ENCODE results near the gene NNT. TPM values are rescaled to one million over a fixed set of nuclear protein-coding genes. Genes with fewer than 3 reads are reported as not detected.

Gene NNT
- total and polyA plus RNA-seq, 2 of the 8 experiments (the other 6 are each of a cell fraction or from before 2014, with no cell fraction given): 11.0 to 22.2 TPM

DNA sequence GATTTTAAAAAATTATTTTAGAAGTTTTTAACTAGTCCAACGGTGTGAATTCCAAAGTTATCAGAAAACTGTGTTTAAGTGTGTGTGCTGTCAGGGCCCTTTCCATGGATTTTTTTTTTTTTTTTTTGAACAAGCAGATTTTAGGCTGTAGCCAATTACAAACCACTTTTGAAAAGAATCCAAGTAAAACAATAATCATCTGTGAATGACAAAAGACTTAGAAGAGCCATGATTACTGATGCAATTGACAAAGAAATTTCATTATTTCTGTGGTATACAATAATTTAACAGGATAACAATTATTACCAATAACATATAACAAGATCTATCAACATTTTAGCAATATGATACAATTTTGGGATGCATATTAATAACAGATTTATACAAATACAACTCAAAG, 29.9 kb upstream of the NNT start:
- no peak overlapping the region for H3K56ac ChIP-seq (replicated peaks; ENCODE audit: insufficient read length, low read depth, low read length)
- H3K9me3 ChIP-seq (ENCODE audit: insufficient read depth in 2 of 2, low read depth in 1 of 2, low read length in 1 of 2): no peaks in the 10 kb centered on the region
- no peaks in the 10 kb centered on the region for H3K27me3 ChIP-seq (replicated peaks in 1 of 4; ENCODE audit: control insufficient read depth in 3 of 4, extremely low read depth in 1 of 4, insufficient read depth in 3 of 4, low read length in 3 of 4)
- no peak overlapping the region for H3K4me3 ChIP-seq (ENCODE audit: extremely low read depth in 1 of 4, insufficient read depth in 2 of 4, low read depth in 3 of 4, low read length in 4 of 4)
- H3K4me1 ChIP-seq (replicated peaks in 1 of 4; ENCODE audit: control insufficient read depth in 3 of 4, insufficient read depth in 4 of 4, low read length in 3 of 4): no peaks in the 10 kb centered on the region
- no peak overlapping the region for H3K4me2 ChIP-seq (ENCODE audit: insufficient read depth in 1 of 2, low read depth in 2 of 2, low read length in 2 of 2)
- H2AK5ac ChIP-seq (ENCODE audit: low read depth, low read length): no peak overlapping the region
- no peaks in the 10 kb centered on the region for H3K79me2 ChIP-seq (ENCODE audit: control insufficient read depth in 1 of 2, insufficient read depth in 2 of 2, low read length in 2 of 2)
- no peak overlapping the region for H3K4ac ChIP-seq (replicated peaks; ENCODE audit: insufficient read length, low read depth, low read length)
- no peak overlapping the region for H3K9ac ChIP-seq (replicated peaks in 1 of 4; ENCODE audit: extremely low read depth in 1 of 4, low read depth in 3 of 4, low read length in 3 of 4)
- no peak overlapping the region for H2BK12ac ChIP-seq (ENCODE audit: low read depth, low read length)
- ChIA-PET POLR2A (ENCODE audit: partially characterized antibody) (no interaction called here), CTCF (ENCODE audit: partially characterized antibody) (no interaction called here)
- WGBS, 2 experiments (ENCODE audit: extremely low coverage in 1 of 2, insufficient coverage in 1 of 2, insufficient read length in 1 of 2, insufficient replicate concordance in 2 of 2, low coverage in 1 of 2, low lambda C conversion rate in 2 of 2, missing lambda C conversion rate in 1 of 2): 95% methylated on average over 1 of the region's 1 CpG; no CpG with 5 or more reads in 1 of the 2 experiments
- no peak overlapping the region for H2BK20ac ChIP-seq (ENCODE audit: low read length)
- H3K79me1 ChIP-seq (ENCODE audit: low read depth, low read length): no peaks in the 10 kb centered on the region
- no peak overlapping the region for H4K5ac ChIP-seq (ENCODE audit: insufficient read length, low read depth, low read length)
- H3K18ac ChIP-seq (ENCODE audit: extremely low read depth, low read length): no peak overlapping the region
- H4K91ac ChIP-seq (replicated peaks; ENCODE audit: insufficient read length, low read length): no peak overlapping the region
- no peak overlapping the region for H3K27ac ChIP-seq (ENCODE audit: low read depth, low read length)
- no peak overlapping the region for H2BK15ac ChIP-seq (ENCODE audit: low read length)
- peaks cover 0 to 2% (median 0%) of the 10 kb centered on the region in 4 experiments; a peak in 1 of 8 replicates for H3K36me3 ChIP-seq (ENCODE audit: control insufficient read depth in 2 of 4, insufficient read depth in 4 of 4, low read length in 3 of 4)
- H2AFZ ChIP-seq (ENCODE audit: low read length): no peak overlapping the region
- H3K14ac ChIP-seq (ENCODE audit: insufficient read length): no peak overlapping the region
- no peak for DNase-seq (ENCODE audit: low read depth in 1 of 2, low spot score in 2 of 2)
- no peaks in the 10 kb centered on the region for H4K20me1 ChIP-seq (replicated peaks in 1 of 2; ENCODE audit: control insufficient read depth in 1 of 2, insufficient read depth in 2 of 2, low read length in 2 of 2)
- no peak overlapping the region for H2BK5ac ChIP-seq (ENCODE audit: low read depth, low read length)
- FAIRE-seq: no peak
- H3K23me2 ChIP-seq (ENCODE audit: low read depth, low read length): no peaks in the 10 kb centered on the region
- H2BK120ac ChIP-seq (replicated peaks; ENCODE audit: low read depth, low read length): no peak overlapping the region
- H3K23ac ChIP-seq (ENCODE audit: insufficient read length): no peak overlapping the region
- no peak overlapping the region for H4K8ac ChIP-seq (ENCODE audit: extremely low read depth, insufficient read depth, low read length)
- no peak for TF ChIP-seq SP2 (IDR thresholded peaks at IDR 0.05; ENCODE audit: low read length)
- no peak for TF ChIP-seq BACH1 (IDR thresholded peaks at IDR 0.05; ENCODE audit: low read length)
- no peak for TF ChIP-seq GTF2F1 (IDR thresholded peaks at IDR 0.05; ENCODE audit: borderline replicate concordance, low read depth, low read length)
- TF ChIP-seq CTBP2 (IDR thresholded peaks at IDR 0.05; ENCODE audit: borderline replicate concordance, insufficient read depth, insufficient read length, low read length): no peak
- TF ChIP-seq, protein P1, sequence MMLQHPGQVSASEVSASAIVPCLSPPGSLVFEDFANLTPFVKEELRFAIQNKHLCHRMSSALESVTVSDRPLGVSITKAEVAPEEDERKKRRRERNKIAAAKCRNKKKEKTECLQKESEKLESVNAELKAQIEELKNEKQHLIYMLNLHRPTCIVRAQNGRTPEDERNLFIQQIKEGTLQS (IDR thresholded peaks at IDR 0.05; ENCODE audit: insufficient read depth, low read depth, low read length): no peak
- TF ChIP-seq, protein P2, sequence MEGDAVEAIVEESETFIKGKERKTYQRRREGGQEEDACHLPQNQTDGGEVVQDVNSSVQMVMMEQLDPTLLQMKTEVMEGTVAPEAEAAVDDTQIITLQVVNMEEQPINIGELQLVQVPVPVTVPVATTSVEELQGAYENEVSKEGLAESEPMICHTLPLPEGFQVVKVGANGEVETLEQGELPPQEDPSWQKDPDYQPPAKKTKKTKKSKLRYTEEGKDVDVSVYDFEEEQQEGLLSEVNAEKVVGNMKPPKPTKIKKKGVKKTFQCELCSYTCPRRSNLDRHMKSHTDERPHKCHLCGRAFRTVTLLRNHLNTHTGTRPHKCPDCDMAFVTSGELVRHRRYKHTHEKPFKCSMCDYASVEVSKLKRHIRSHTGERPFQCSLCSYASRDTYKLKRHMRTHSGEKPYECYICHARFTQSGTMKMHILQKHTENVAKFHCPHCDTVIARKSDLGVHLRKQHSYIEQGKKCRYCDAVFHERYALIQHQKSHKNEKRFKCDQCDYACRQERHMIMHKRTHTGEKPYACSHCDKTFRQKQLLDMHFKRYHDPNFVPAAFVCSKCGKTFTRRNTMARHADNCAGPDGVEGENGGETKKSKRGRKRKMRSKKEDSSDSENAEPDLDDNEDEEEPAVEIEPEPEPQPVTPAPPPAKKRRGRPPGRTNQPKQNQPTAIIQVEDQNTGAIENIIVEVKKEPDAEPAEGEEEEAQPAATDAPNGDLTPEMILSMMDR (IDR thresholded peaks at IDR 0.05; ENCODE audit: control extremely low read depth in 1 of 3, insufficient read depth in 1 of 3, low read depth in 1 of 3, low read length in 3 of 3): no peak
- TF ChIP-seq SAP30 (IDR thresholded peaks at IDR 0.05; ENCODE audit: insufficient read depth, insufficient replicate concordance, low read length): no peak
- TF ChIP-seq EGR1 (IDR thresholded peaks at IDR 0.05; ENCODE audit: borderline replicate concordance, low read depth, low read length): no peak
- TF ChIP-seq SP1 (IDR thresholded peaks at IDR 0.05; ENCODE audit: low read depth, low read length): no peak
- TF ChIP-seq BCL11A (IDR thresholded peaks at IDR 0.05; ENCODE audit: low read depth in 2 of 2, low read length in 2 of 2): no peak
- TF ChIP-seq SIX5 (IDR thresholded peaks at IDR 0.05; ENCODE audit: low read depth, low read length): no peak
- TF ChIP-seq POLR2AphosphoS5 (IDR thresholded peaks at IDR 0.05; ENCODE audit: low read depth, low read length): no peak
